GM12892 (cell line): ENCODE results near the gene SAP25.
"Not testable (repeated sequence)": the region's sequence is repeated elsewhere in the genome, so short reads cannot be mapped to it uniquely, and the experiment has no call there.

ENCODE experiments used
- DNase-seq: peaks from one replicate; pipeline ENCODE4 v3.0.0; 2011; ENCODE audit not compliant: insufficient read length
- FAIRE-seq: peaks from 2 replicates; lab custom pipeline; 2011; peaks lifted over from hg19 to GRCh38; lab: Jason Lieb, UNC
- POLR2A ChIP-seq: IDR thresholded peaks from 2 replicates; pipeline ENCODE4 v1.6.1; 2011; ENCODE audit warnings: low read depth, low read length, control low read depth
- POLR2AphosphoS5 ChIP-seq: IDR thresholded peaks from 2 replicates; pipeline ENCODE4 v1.6.1; 2011; ENCODE audit warnings: low read depth, low read length, control low read depth
- TAF1 ChIP-seq: IDR thresholded peaks from 2 replicates; pipeline ENCODE4 v1.6.1; 2011; ENCODE audit warnings: low read depth, mild to moderate bottlenecking, control low read depth, low read length, borderline replicate concordance

Gene SAP25

DNA sequence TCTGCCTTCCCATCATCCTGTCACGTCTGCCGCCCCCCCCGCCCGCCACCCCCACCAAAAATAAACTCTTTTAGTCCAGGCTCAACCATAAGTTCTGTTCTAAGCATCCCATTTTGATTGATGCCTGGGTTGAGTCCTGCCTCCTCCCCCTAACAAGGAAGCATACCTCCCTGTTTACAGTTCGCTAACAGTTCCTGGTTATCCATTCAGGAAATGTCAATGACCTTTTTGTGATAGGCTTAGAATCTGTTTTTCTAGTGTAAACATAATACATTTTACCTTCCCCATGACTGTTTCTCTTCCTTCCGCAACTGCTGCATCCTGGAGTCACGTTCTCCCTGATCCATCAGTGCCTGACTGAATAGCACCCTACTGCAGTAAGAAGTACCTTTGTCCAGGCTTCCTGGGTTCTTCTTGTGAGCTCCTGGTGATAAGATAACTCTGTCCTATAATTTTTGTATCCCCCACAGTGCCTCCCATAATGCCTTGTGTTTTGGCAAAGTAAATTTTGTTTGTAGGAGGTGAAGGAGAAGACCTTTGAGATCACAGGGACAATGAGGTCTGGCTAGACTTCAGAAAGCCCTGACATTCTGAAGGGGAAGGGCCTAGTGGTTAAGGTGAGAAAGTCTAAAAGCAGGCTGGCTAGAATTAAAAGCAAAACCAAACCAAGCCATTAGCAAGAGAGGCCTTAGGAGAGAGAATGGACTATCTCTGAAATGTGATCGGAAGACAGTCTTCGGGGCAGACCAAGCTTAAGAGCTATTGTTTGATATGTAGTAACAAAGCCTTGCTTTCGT is 27.4 kb downstream of the SAP25 start:
- peak; percentile 47; the same call in 1 of the 2 replicates for TF ChIP-seq TAF1
- TF ChIP-seq POLR2A: no peak; the same call in 1 of the 2 replicates
- FAIRE-seq: peak; percentile 76
- no peak for DNase-seq

GRCh38 chr7:100545360-100546128 is 28.2 kb downstream of the SAP25 start:
- peak; percentile 78 for FAIRE-seq
- TF ChIP-seq POLR2A (peak; percentile 62; the same call in 1 of the 2 replicates), POLR2AphosphoS5 (peak; percentile 43; the same call in 1 of the 2 replicates), TAF1 (no peak)
- DNase-seq: no peak

GRCh38 chr7:100544967-100545359 is 28.7 kb downstream of the SAP25 start:
- DNase-seq: no peak
- no peak for FAIRE-seq
- TF ChIP-seq POLR2AphosphoS5 (no peak), POLR2A (no peak), TAF1 (no peak)

GRCh38 chr7:100544386-100544785 is 29.3 kb downstream of the SAP25 start:
- DNase-seq (no peak), FAIRE-seq (no peak)
- TF ChIP-seq POLR2AphosphoS5: no peak
- no peak for TF ChIP-seq POLR2A
- no peak for TF ChIP-seq TAF1

DNA sequence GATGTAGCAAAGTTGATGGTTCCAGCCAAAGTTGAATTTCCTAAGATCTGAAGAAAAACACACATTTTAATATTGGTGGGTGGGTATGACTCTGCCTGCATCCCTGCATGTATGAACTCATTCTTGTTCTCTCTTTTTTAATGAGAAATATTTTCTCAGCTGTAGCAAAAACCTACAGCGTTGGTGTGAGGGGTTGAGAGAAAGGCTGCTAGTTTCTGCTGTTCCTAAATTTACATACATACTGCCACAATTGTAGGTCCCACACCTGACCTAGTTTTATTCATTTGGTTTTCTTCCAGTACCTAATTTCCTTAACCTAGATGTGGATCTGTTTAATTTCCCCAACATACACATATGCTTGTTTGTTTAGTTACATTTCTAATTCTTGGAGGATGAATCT is 30.1 kb downstream of the SAP25 start:
- no peak for DNase-seq
- no peak for FAIRE-seq
- TF ChIP-seq POLR2A (no peak), POLR2AphosphoS5 (no peak), TAF1 (no peak)

GRCh38 chr7:100541309-100541708 is 32.4 kb downstream of the SAP25 start:
- FAIRE-seq, DNase-seq: not testable (repeated sequence)

GRCh38 chr7:100540073-100540723 is 33.5 kb downstream of the SAP25 start:
- DNase-seq: no peak
- FAIRE-seq: no peak
- TF ChIP-seq TAF1 (no peak), POLR2A (no peak), POLR2AphosphoS5 (no peak)

GRCh38 chr7:100539436-100540006 is 34.2 kb downstream of the SAP25 start:
- TF ChIP-seq POLR2A (no peak), TAF1 (no peak), POLR2AphosphoS5 (no peak)
- no peak for DNase-seq
- no peak for FAIRE-seq

DNA sequence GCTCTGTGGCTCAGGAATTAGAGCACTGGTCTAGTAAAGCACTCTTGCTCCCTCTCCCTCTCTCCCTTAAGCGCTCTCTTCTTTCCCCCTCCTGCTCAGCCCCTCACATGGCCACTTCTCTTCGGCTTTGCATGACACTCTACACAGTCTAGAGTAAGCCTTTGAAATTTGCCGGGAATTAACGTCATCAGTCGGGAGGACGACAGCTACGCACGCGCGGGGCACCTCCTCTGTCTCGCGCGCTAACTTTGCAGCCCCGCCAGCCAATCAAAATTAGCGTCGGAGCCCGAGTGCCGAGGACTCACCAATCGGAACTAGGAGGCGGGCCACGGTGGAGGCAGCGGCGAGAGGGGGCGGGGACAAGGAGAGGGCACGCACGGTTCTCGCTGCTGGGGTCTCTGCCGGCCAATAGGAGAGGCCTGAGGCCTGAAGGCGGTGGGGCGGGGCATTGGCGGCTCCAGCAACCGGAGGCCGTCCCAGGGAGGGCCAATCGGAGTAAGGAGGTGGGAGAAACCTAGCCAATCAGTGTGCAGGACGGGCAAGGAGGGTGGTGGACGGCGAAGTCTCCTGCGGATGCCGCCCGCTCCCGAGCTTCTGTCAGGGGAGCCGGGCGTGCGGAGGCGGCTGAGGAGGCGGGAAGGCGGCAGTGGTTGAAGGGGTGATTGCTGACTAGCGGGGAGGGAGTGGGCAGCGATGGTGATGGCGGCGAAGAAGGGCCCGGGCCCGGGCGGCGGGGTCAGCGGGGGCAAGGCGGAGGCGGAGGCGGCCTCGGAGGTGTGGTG is 34.9 kb downstream of the SAP25 start, which contains the start of gene AGFG2:
Gene AGFG2, plus strand, starts transcription at position 550 of the 782 bp plus-strand sequence. Its CDS starts 144 bp downstream, at position 694.
- DNase-seq (peak; percentile 98), FAIRE-seq (peak; percentile 98)
- TF ChIP-seq POLR2A (peak; percentile 74; the same call in 1 of the 2 replicates), TAF1 (peak; percentile 24; the same call in 1 of the 2 replicates), POLR2AphosphoS5 (no peak)

GRCh38 chr7:100538348-100538653 is 35.4 kb downstream of the SAP25 start:
- no peak for DNase-seq
- TF ChIP-seq POLR2A (no peak), POLR2AphosphoS5 (no peak), TAF1 (no peak)
- FAIRE-seq: no peak

DNA sequence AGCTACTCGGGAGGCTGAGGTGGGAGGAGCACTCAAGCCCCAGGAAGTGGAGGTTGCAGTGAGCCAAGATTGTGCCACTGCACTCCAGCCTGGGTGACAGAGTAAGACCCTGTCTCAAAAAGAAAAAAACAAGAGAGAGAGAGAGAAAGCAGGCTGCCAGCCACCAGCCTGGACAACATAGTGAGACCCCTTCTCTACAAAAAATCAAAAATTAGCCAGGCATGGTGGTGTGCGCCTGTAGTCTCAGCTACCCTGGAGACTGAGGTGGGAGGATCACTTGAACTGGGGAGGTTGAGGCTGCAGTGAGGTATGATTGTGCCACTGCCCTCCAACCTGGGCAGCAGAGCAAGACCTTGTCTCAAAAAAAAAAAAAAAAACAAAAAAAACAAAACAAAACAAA is 37.0 kb downstream of the SAP25 start:
- not testable (repeated sequence) for FAIRE-seq, DNase-seq

DNA sequence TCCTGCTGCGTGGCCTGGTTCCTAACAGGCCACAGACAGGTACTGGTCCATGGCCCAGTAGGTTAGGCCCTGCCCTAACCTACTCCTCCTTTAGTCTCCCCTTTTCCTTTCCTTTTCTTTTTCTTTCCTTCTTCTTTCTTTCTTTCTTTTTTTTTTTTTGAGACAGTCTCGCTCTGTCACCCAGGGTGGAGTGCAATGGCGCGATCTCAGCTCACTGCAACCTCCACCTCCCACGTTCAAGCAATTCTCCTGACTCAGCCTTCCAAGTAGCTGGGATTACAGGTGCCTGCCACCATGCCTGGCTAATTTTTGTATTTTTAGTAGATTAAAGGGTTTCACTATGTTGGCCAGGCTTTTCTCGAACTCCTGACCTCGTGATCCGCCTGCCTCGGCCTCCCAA is 37.7 kb downstream of the SAP25 start:
- DNase-seq, FAIRE-seq: not testable (repeated sequence)
